Melanocyte of skin (primary cell): Measurements from ENCODE around the gene SLC30A1. TPM values are rescaled to one million over a fixed set of nuclear protein-coding genes. Genes with fewer than 3 reads are reported as not detected.

ENCODE experiments used
- total RNA-seq, 2 donors: library from RNA; depleted of rRNA; stranded (reverse); fragments of >200 nt; gene quantifications; 2 replicates each; pipeline ENCODE4 v1.2.3, GENCODE V29; 2012

SLC30A1 gene
- total RNA-seq: 10 to 100 TPM; 17.2 to 40.0 TPM

GRCh38 chr1:211578640-211579439, at the start of gene SLC30A1:
Gene SLC30A1, minus strand, starts transcription at chr1:211579161. Its CDS starts 549 bp downstream, at chr1:211578612.

Other genes with a start within 250 kb of the SLC30A1 start
- gene RD3, start 87.0 kb downstream of the SLC30A1 start, total RNA-seq: not detected
- gene NEK2, start 96.5 kb upstream of the SLC30A1 start, total RNA-seq: 10 to 100 TPM; 22.0 to 44.0 TPM